Left hindlimb (tissue), 1 donor: ENCODE data around the gene HMGN3.

Source experiments
- DNase-seq: peaks from one replicate; pipeline ENCODE4 v3.0.0-alpha.2; 2018

HMGN3 gene

DNA sequence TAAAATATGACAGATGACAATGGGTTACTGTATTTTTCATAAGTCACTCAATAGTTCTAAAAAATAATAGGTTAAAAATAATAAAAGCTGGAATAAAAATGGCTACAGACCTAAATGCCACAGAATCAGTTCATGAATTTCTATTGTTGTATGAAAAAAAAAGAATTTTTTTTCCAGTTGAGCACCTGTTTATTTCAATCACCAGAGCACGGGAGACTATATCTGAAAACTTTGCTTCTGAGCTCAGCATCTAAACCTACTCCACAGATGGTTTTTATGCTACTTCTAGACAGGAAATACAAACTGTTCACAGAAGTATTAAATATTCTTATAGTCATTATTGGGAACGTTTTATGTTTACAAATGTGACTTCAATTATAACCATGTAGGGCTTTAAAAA lies 50.4 kb downstream of the HMGN3 start:
- no peak for DNase-seq

DNA sequence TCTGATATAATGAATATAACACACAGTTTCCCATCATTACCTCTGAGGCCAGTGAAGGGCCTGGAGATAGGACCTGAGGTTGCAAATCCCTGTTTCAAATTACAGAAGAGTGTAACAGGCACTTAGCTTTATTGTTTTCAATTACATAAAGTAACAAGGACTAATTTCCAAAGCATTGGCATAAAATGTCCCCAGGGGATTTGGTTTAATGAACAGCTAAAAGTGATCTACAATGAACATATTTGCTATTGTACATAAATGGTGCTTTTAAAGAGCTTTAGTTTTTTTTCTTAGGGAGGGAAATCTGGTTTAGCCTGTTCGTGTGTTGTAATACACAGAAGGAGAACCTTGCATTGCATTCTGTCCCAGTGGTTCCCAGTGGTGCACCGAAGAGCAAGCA lies 54.4 kb downstream of the HMGN3 start:
- DNase-seq = no peak

DNA sequence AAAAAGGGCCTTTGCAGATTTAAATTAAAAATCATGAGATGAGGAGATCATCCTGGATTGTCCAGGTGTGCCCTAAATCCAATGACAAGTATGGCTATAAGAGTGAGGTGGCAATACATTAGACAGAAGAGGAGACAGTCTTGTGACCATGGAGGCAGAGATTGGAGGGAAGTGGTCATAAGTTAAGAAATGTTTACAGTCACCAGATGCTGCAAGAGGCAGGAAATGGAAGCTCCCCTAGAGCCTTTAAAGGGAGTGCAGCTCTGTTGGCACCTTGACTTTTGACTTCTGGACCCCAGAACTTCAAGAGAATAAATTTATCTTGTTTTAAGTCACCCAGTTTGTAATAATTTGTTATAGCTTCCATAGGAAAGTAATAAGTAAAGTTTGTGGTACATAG lies 61.1 kb downstream of the HMGN3 start:
- DNase-seq = no peak

DNA sequence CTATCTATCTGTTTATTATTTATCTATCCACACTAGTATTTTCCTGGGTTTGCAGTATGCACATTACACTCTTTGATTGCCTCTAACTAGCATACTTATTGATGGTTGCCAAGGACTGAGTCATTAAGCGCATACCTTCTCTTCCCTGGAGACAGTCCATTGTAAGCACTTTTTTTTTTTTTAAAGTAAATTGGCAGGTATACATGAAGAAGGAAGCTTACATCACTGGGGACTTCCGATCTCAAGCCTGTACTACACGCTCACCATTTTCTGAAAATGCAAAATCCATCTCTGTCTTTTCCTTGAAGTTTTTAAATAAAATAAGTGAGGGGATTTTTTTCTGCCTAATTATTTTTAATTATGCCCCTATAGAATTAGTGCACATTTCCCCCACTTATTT lies 63.5 kb downstream of the HMGN3 start:
- no peak for DNase-seq

DNA sequence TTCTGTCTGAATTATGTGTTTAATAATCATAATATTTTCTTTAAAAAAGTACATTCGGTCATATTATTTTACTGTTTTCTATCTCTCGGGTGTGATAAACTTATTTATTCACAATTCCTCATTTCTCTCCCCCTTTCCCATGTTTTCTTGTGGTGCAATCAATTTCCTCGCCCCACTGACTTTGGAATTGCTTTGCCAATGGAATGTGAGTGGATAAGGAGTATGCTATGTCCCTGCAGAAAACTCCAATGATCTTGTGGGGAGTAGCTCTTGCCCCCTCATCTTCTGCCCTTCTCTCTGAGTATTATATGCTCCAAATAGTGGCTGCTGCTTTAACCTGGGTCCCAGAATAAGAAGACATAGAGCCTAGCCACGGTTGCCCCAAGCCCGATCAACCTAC lies 64.1 kb downstream of the HMGN3 start:
- DNase-seq = no peak

DNA sequence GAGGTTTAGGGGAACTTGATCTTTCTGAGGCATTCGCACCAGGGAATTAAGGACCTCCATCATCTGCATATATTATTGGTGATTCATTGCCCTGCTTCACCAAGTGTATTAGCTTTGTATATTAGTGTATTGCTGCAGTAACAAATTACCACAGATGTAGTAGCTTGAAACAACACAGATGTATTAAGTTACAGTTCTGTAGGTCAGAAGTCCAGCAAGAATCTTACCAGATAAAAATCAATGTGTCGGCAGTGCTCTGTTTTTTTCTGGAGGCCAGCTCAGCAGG lies 65.8 kb downstream of the HMGN3 start:
- no peak for DNase-seq

DNA sequence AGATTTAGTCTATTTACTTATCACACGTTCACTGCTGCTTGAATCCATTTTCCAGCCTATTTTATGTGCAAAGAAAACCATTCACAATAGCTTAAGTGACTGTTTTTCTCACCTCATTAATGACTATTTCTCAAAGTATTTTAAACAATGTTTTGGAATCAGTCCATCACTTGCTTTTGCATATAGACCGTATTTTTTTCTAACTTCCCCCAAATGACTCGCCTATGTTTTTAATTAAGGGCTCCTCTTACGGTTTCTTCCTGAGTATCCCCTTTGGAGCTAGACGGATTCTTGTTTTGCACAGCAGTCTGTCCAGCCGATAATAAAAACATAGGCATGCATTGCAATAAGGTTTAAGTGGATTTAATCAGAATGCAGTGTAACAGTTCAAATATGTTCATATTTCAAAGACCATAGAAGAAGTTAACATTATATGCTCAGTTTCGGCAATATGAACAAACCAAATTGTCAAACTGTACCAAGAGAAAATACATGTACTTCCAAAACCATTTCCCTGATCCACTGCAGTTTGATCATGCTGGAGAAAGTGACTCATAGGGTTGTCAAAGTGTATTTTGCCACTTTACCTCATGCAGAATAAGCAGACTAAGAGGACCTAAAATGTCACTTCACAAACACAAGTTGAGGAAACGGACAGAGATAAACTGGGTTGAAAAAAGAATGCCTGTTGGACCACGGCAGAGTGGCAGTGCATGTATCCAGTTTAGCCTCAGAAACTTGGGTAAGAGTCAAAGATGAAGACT lies 66.4 kb downstream of the HMGN3 start:
- DNase-seq = no peak

DNA sequence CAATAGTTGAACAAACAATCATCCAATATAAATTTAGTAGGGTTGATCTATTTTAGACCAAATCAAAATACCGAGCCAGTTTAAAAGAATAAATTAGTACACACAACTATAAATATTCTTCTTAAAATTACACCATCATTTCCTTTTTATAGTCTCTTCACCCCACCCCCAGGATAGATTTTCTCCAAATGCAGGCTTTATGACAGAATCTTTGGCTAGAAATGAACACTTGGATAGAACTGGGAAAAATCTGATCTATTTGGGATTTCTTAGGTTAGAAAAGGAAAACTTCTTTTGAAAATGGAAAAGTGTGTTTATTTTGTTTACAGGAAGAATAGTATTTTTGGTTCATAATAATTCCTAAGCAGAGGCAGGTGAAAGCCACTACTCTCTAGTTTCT lies 74.6 kb downstream of the HMGN3 start:
- DNase-seq = no peak

DNA sequence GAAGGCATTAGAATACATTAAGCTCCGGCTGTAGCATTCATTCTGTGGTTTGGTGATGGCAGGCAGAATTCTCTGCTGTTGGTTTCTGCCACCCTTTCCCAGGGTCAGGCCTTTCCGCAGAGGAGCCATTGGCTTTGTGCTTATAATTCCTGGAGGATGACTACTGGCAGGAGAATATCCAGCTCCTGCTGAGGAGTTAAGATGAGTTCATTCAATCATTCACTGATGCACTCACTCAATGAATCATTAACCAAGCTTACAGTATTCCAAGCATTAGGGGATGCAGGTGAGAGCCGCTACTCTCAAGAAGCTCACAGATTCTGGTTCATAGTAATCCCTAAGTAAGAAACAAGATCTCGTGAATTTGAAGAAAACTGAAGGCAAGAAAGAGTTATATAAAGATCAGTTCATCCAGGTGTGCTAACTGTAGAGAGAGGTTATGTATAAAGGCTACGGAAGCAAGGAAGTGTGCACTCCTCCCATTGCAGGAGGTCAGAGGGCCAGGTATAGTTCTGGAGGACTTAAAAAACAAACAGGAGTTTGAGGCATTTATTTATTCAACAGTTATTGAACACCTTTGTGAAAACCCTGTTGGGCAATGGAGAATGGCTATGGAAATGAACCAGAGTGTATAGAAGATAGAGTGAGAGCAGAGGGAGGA lies 75.5 kb downstream of the HMGN3 start:
- DNase-seq = no peak

DNA sequence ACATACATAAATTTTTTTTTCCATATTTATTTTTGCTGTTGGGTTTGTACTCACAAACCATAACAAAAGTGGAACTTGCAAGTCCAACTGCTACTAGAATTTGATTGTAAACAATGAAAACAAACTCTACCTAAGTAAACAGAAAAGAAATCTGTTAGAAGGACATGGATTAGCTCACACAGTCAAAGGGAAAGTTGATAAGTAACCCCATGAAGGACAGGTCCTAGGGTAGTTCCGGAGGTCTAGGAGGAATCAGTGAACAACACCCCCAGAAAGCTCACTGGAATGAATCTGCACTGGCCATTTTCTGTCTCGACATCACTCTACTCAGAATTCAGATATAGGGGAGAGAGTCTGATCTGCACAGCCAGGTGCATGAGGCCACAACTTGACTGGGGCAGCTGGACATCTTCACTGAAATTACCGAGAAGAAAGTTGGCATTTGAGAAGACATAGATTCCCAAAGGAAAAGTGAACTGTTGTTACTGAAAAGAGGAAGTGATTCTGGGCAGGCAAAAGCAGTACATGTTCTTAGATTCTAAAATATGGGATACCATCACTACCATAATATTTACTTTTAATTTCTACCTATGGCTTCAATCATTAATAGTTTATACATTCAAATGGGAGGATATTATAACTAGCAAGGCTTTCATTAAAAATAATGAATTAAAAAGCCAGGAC lies 76.4 kb downstream of the HMGN3 start:
- no peak for DNase-seq

DNA sequence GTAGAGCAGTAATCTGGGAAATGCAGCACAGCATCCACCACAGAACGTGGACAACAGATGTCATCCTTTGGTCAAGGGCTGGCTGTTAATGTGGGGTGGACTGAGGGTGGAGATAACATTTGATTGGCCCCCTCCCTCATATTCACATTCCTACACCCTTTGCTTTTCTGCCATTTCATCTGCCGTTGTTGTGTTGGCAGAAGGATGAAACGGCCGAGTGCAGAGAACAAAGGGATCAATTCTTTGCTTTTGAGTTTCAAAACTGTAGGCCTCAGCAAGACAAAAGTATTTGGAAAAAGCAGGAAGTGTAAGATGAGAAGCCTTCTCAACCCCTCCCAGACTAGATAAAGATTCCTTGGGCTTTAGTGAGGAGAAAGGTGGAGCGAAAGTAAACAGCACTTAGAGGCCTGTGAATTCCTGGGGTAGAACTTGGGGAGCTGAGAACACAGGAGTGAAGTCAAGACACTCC lies 82.2 kb downstream of the HMGN3 start:
- DNase-seq = no peak
